HG02571 (cell line): ENCODE results near the gene DPP3.

ENCODE experiments used
- ATAC-seq: cut with Tn5 transposase; IDR thresholded peaks from one replicate; pipeline ENCODE4 v1.9.1; 2021; ENCODE audit warnings: mild to moderate bottlenecking, moderate library complexity; ENCODE audit not compliant: unreplicated experiment

The DPP3 gene

GRCh38 chr11:66479394-66480116 is 679 bp upstream of the DPP3 start:
- no peak for ATAC-seq

- no peak for ATAC-seq
These were observed 4.7 kb downstream of the DPP3 start for GRCh38 chr11:66484806-66485380.

- ATAC-seq, result no peak
These were observed 8.7 kb downstream of the DPP3 start for GRCh38 chr11:66488957-66489356.

GRCh38 chr11:66489636-66490035 is 9.4 kb downstream of the DPP3 start:
- no peak for ATAC-seq

GRCh38 chr11:66491315-66491935 is 11.2 kb downstream of the DPP3 start:
- no peak for ATAC-seq

GRCh38 chr11:66492161-66492865 is 12.1 kb downstream of the DPP3 start:
- ATAC-seq, result no peak

- no peak for ATAC-seq
These were observed 12.9 kb downstream of the DPP3 start for GRCh38 chr11:66493130-66493529.

GRCh38 chr11:66494458-66494857 is 14.2 kb downstream of the DPP3 start:
- no peak for ATAC-seq

GRCh38 chr11:66494935-66495334 is 14.7 kb downstream of the DPP3 start:
- ATAC-seq, result no peak

GRCh38 chr11:66495401-66495854 is 15.2 kb downstream of the DPP3 start:
- ATAC-seq, result no peak

- ATAC-seq, result no peak
These were observed 17.0 kb downstream of the DPP3 start for GRCh38 chr11:66497206-66497605.

- no peak for ATAC-seq
These were observed 18.3 kb downstream of the DPP3 start for GRCh38 chr11:66498506-66498905.

- no peak for ATAC-seq
These were observed 25.1 kb downstream of the DPP3 start for GRCh38 chr11:66505276-66505816.

- no peak for ATAC-seq
These were observed 28.9 kb downstream of the DPP3 start for GRCh38 chr11:66509131-66509561.

- peak; percentile 62 for ATAC-seq
These were observed 30.2 kb downstream of the DPP3 start, which contains the start of gene BBS1 for GRCh38 chr11:66510271-66510989. Gene BBS1 (plus strand): TSS chr11:66510635. CDS start chr11:66510660, 25 bp downstream.

GRCh38 chr11:66510990-66511339 is 30.7 kb downstream of the DPP3 start:
- no peak for ATAC-seq

- no peak for ATAC-seq
These were observed 43.4 kb downstream of the DPP3 start for GRCh38 chr11:66523611-66524010.

- ATAC-seq, result no peak
These were observed 44.2 kb downstream of the DPP3 start for GRCh38 chr11:66524304-66525040.

GRCh38 chr11:66529069-66529468 is 48.8 kb downstream of the DPP3 start:
- ATAC-seq, result no peak

- no peak for ATAC-seq
These were observed 49.4 kb downstream of the DPP3 start for GRCh38 chr11:66529655-66530054.
